ENCODE data around the gene ZMIZ1. TPM values are rescaled to one million over a fixed set of nuclear protein-coding genes. Genes with fewer than 3 reads are reported as not detected.

The ZMIZ1 gene
- total and polyA plus RNA-seq, 2 donors = 30.2 to 54.6 TPM

GRCh38 chr10:79060641-79061255, 8.0 kb upstream of the ZMIZ1 start:
- WGBS = 87% methylated on average over 7 of the region's 7 CpGs
- Histone ChIP-seq H3K4me3 (ENCODE audit: low read depth, low read length) (no peak overlapping the region), H3K27ac (ENCODE audit: low read depth) (no peak overlapping the region), H3K36me3 (ENCODE audit: insufficient read depth) (no peaks in the 10 kb centered on the region), H3K4me1 (ENCODE audit: insufficient read depth) (no peaks in the 10 kb centered on the region)
- no peak for DNase-seq (ENCODE audit: extremely low spot score)

GRCh38 chr10:79061441-79062315, 7.1 kb upstream of the ZMIZ1 start:
- Histone ChIP-seq H3K36me3 (ENCODE audit: insufficient read depth) (no peaks in the 10 kb centered on the region), H3K27ac (ENCODE audit: low read depth) (no peak overlapping the region), H3K4me1 (ENCODE audit: insufficient read depth) (no peaks in the 10 kb centered on the region), H3K4me3 (ENCODE audit: low read depth, low read length) (no peak overlapping the region)
- WGBS = 90% methylated on average over 14 of the region's 14 CpGs
- DNase-seq (ENCODE audit: extremely low spot score) = no peak

GRCh38 chr10:79063071-79063491, 5.7 kb upstream of the ZMIZ1 start:
- no peak overlapping the region for H3K4me3 ChIP-seq (ENCODE audit: low read depth, low read length)
- DNase-seq (ENCODE audit: extremely low spot score) = no peak
- H3K4me1 ChIP-seq (ENCODE audit: insufficient read depth) = no peaks in the 10 kb centered on the region
- no peaks in the 10 kb centered on the region for H3K36me3 ChIP-seq (ENCODE audit: insufficient read depth)
- 77% methylated on average over 5 of the region's 5 CpGs for WGBS
- H3K27ac ChIP-seq (ENCODE audit: low read depth) = no peak overlapping the region

GRCh38 chr10:79063661-79064492, 4.9 kb upstream of the ZMIZ1 start:
- no peak for DNase-seq (ENCODE audit: extremely low spot score)
- Histone ChIP-seq H3K4me3 (ENCODE audit: low read depth, low read length) (no peak overlapping the region), H3K4me1 (ENCODE audit: insufficient read depth) (no peaks in the 10 kb centered on the region), H3K36me3 (ENCODE audit: insufficient read depth) (no peaks in the 10 kb centered on the region), H3K27ac (ENCODE audit: low read depth) (no peak overlapping the region)
- 90% methylated on average over 8 of the region's 8 CpGs for WGBS

- Histone ChIP-seq H3K36me3 (ENCODE audit: insufficient read depth) (no peaks in the 10 kb centered on the region), H3K4me1 (ENCODE audit: insufficient read depth) (no peaks in the 10 kb centered on the region), H3K4me3 (ENCODE audit: low read depth, low read length) (no peak overlapping the region), H3K27ac (ENCODE audit: low read depth) (no peak overlapping the region)
- WGBS = 93% methylated on average over 2 of the region's 2 CpGs
- no peak for DNase-seq (ENCODE audit: extremely low spot score)
These were observed 3.6 kb upstream of the ZMIZ1 start for GRCh38 chr10:79065091-79065551.

- no peaks in the 10 kb centered on the region for H3K4me1 ChIP-seq (ENCODE audit: insufficient read depth)
- no peak overlapping the region for H3K4me3 ChIP-seq (ENCODE audit: low read depth, low read length)
- no peaks in the 10 kb centered on the region for H3K36me3 ChIP-seq (ENCODE audit: insufficient read depth)
- WGBS = 94% methylated on average over 2 of the region's 2 CpGs
- no peak for DNase-seq (ENCODE audit: extremely low spot score)
- H3K27ac ChIP-seq (ENCODE audit: low read depth) = no peak overlapping the region
These were observed 2.9 kb upstream of the ZMIZ1 start for GRCh38 chr10:79065853-79066252.

- WGBS = 9% methylated on average over 37 of the region's 37 CpGs
- H3K4me1 ChIP-seq (ENCODE audit: insufficient read depth) = no peaks in the 10 kb centered on the region
- H3K36me3 ChIP-seq (ENCODE audit: insufficient read depth) = no peaks in the 10 kb centered on the region
- no peak for DNase-seq (ENCODE audit: extremely low spot score)
- H3K27ac ChIP-seq (ENCODE audit: low read depth) = no peak overlapping the region
- H3K4me3 ChIP-seq (ENCODE audit: low read depth, low read length) = peak overlapping the region; percentile 82
These were observed 2.1 kb upstream of the ZMIZ1 start for GRCh38 chr10:79066411-79067240.

- WGBS = 2% methylated on average over 81 of the region's 81 CpGs
- peaks cover under 1% of the 10 kb centered on the region for H3K4me1 ChIP-seq (ENCODE audit: insufficient read depth)
- peak overlapping the region; percentile 82 for H3K27ac ChIP-seq (ENCODE audit: low read depth)
These were observed 1.2 kb upstream of the ZMIZ1 start for GRCh38 chr10:79067241-79068202.

GRCh38 chr10:79068203-79068561, 584 bp upstream of the ZMIZ1 start:
- WGBS = 8% methylated on average over 17 of the region's 17 CpGs
- Histone ChIP-seq H3K4me3 (ENCODE audit: low read depth, low read length) (peak overlapping the region; percentile 82), H3K4me1 (ENCODE audit: insufficient read depth) (peaks cover 3% of the 10 kb centered on the region), H3K27ac (ENCODE audit: low read depth) (peak overlapping the region; percentile 82), H3K36me3 (ENCODE audit: insufficient read depth) (no peaks in the 10 kb centered on the region)
- no peak for DNase-seq (ENCODE audit: extremely low spot score)

More at GRCh38 chr10:79067241-79068202, 1.2 kb upstream of the ZMIZ1 start:
- no peaks in the 10 kb centered on the region for H3K36me3 ChIP-seq (ENCODE audit: insufficient read depth)
- H3K4me3 ChIP-seq (ENCODE audit: low read depth, low read length) = peak overlapping the region; percentile 82
- DNase-seq (ENCODE audit: extremely low spot score) = peak; percentile 85

- H3K27ac ChIP-seq (ENCODE audit: low read depth) = peak overlapping the region; percentile 91
- H3K36me3 ChIP-seq (ENCODE audit: insufficient read depth) = no peaks in the 10 kb centered on the region
- peaks cover 3% of the 10 kb centered on the region for H3K4me1 ChIP-seq (ENCODE audit: insufficient read depth)
- WGBS = under 1% methylated on average over 77 of the region's 77 CpGs
- H3K4me3 ChIP-seq (ENCODE audit: low read depth, low read length) = peak overlapping the region; percentile 82
- DNase-seq (ENCODE audit: extremely low spot score) = no peak
These were observed 737 bp downstream of the ZMIZ1 start for GRCh38 chr10:79069325-79070080.

GRCh38 chr10:79070081-79070605, 1.4 kb downstream of the ZMIZ1 start:
- Histone ChIP-seq H3K4me3 (ENCODE audit: low read depth, low read length) (peak overlapping the region; percentile 82), H3K36me3 (ENCODE audit: insufficient read depth) (no peaks in the 10 kb centered on the region), H3K4me1 (ENCODE audit: insufficient read depth) (peaks cover 3% of the 10 kb centered on the region), H3K27ac (ENCODE audit: low read depth) (peak overlapping the region; percentile 91)
- under 1% methylated on average over 55 of the region's 55 CpGs for WGBS
- DNase-seq (ENCODE audit: extremely low spot score) = no peak
